NCI-H446 (cell line): ENCODE measurements around the gene FAT2.
"Not testable (repeated sequence)": the region's sequence is repeated elsewhere in the genome, so short reads cannot be mapped to it uniquely, and the experiment has no call there.

Experiments
- DNase-seq, 2 experiments: peaks; one replicate each; lab custom pipeline; 2025; lab: John Stamatoyannopoulos, UW

FAT2 gene

DNA sequence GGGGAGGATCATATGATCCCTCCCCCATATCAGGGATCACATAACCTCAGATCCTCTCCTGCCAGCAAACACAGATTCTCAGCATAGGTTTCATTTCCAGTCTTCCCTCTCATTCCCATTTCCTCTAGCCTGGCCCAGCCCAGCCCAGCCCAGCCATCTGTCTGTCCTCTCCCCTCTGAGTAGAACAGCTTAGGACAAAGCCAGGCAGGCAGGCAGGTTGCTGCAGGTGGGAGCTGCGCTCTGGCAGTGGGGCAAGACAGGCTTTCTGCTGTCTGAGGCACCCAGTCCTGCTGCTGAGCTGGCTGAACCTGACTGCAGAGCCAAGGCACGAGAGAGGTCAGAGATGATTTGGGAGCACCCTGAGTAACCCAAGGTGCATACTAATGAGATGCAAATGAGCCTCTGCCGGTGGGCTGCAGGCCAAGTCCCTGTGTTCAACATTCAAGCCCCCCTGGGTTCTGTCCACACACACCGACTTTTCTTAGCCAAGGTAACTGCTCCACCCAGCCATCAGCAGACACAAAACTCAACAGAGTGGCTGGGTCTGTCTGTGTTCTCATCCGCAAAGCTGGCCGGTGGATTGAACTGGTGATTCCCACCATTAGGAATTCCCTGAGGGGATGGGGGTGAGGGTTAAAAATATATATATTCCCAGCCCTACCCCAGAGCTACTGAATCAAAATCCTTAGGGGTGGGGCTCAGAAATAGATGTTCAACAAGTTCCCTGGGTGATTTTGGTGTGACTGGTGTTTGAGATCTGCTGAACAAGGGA is 9.1 kb downstream of the FAT2 start:
- peak in 1 of 2 experiments; percentile 38 for DNase-seq

DNA sequence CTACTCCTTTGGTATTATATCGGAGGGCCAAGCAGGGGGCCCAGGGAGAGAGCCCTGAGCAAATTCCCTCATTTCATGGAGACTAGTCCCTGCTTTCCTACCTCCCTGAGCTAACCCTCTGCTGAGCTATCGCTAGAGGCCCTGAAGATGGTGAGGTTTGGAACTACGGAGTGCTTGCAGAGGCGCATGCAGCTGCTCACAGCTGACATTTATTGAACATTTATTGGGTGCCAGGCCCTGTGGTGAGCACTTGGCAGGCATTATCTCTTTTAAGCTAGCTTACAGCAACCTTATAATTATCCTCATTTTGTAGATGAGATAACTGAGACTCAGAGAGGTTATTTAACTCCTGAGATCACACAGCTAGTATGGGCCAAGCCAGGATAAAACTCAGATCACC is 9.8 kb downstream of the FAT2 start:
- DNase-seq = no peak

- no peak for DNase-seq
Observed at GRCh38 chr5:151580858-151581257, 10.3 kb downstream of the FAT2 start.

DNA sequence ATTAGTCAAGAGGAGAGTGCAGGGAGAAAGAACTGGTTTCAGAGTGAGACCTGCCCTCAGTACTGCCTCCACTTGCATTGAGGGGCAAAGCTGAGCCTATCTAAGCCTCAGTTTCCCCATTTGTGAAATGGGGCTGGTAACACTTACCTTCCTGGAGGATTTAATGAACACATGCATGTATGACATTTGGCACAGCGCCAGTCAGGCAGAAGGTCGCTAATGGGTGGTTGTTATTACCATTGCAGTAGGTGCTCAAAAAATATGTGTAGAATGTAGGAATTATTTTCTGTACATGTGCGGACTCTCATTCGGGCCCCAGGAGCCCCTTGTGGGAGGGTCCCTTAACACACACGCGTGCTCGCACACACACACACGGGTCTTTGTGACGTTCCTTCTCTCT is 10.9 kb downstream of the FAT2 start:
- peak in 1 of 2 experiments; percentile 5 for DNase-seq

- not testable (repeated sequence) for DNase-seq
Observed at GRCh38 chr5:151579146-151579545, 12.0 kb downstream of the FAT2 start.

DNA sequence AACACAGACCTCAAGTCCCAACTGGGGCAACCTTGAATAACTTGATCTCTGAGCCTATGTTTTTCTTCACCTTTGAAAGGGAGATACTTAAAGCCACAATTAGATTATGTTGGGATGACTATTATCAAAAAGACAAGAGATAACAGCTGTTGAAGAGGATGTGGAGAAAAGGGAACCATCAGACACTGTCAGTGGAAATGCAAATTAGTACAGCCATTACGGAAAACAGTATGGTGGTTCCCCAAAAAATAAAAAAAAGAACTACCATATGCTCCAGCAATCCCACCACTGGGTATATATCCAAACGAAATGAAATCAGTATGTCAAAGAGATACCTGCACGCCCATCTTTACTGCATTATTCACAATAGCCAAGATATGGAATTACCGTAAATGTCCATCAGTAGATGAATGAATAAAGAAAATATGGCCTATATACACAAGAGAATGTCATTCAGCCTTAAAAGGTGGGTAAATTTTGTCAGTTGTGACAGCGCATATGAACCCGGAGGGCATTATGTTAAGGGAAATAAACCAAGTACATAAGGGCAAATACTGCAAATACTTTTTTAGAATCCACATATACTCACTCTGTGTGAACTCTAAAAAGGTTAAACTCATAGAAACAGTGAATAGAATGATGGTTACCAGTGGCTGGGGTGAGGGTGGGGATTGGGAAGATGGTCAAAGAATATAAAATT is 12.7 kb downstream of the FAT2 start:
- DNase-seq = no peak

GRCh38 chr5:151577566-151577965 is 13.6 kb downstream of the FAT2 start:
- DNase-seq = no peak

DNA sequence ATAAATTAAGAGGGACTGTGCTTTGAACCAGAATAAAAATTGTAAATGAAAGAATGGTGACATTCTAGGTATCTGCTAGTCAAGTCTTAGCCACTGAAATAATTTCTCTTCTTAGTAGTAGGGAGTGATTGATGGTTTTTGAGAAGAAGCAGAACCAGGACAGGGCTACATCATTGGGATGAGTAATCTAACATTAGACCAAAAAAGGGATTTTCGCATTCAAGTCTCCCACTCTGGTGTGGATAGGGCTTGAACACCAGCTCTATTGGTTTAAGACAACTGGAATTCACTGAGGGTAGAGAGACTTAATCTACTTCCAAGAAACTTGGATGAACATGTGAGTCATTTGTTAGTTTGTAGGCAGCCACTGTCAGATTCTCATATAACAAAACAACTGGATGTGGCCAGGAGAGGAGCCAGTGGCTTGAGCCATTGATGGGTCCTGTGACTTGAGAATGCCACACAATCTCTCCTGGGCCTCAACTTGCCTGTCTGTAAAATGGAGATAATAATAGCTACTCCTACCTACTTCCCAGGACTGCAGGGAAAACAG is 16.6 kb downstream of the FAT2 start:
- no peak for DNase-seq

GRCh38 chr5:151572657-151573368 is 18.3 kb downstream of the FAT2 start:
- no peak for DNase-seq

GRCh38 chr5:151571270-151572173 is 19.6 kb downstream of the FAT2 start:
- DNase-seq = no peak

- peak in 1 of 2 experiments; percentile 48 for DNase-seq
Observed at GRCh38 chr5:151570512-151571269, 20.4 kb downstream of the FAT2 start.

- DNase-seq = no peak
Observed at GRCh38 chr5:151570058-151570457, 21.1 kb downstream of the FAT2 start.

DNA sequence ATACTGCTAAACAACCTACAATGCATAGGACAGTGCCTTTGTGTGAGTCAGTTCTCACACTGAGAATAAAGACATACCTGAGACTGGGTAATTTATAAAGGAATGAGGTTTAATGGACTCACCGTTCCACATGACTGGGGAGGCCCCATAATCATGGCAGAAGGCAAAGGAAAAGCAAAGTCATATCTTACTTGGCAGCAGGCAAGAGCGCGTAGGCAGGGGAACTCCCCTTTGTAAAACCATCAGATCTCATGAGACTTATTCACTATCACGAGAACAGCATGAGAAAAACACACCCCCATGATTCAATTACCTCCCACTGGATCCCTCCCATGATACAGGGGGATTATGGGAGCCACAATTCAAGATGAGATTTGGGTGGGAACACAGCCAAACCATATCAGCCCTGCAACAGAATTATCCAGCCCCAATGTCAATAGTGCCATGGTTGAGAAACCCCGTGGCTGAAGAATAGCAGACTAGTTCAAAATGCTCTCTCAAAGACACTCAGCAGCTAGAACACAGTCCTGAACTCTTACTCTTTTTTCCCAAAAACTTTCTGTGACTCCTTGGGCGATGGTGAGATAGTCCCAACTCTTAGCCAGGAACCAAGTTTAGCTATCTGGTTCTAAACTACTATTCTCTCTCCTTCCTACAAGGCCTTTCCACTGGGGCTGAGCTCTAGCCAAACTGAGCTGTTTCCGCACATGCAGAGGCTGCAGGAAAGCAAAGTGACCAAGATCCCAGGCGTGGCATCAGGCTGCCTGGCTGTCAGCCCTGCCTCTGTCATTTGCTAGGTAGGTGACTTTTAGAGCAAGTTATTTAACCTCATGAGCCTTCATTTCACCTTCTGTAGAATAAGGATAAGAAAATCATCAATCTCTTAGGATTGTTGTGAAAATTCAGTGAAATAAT is 21.7 kb downstream of the FAT2 start:
- DNase-seq = no peak

- DNase-seq = no peak
Observed at GRCh38 chr5:151568036-151568435, 23.1 kb downstream of the FAT2 start.

GRCh38 chr5:151565971-151566370 is 25.2 kb downstream of the FAT2 start:
- no peak for DNase-seq

DNA sequence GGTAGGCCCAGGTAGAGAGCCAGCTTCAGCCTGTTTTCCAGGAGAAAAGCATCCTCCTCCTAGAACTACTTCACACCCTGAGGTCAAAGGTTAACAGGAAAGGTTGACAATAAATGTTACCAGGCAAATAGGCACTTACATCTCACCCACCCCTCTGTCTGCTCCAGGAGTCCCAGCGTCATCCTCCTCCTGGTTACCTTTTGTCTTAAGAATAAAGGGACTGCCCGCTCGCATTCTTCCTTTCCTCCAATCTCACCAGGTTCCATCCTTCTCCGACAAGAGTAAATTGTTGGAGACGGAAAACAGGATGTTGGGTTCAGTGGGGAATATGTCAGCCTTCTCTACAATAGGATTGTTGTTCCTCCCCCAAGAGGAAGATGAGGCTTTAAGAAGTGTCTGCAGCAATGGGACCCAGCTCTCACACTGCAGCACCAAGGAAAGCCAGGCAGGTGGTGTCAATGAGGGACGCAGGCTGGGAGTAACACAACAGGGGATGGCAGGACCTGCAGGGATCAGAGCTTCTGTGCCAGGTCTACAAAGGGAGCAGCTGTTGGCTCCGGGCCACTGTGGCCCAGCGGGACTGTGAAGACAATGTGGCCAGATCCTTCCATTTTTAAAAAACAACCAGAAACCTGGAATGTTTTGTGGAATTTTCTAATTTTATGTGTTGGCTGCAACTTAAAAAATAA is 29.0 kb downstream of the FAT2 start:
- peak in 1 of 2 experiments; percentile 1 for DNase-seq

GRCh38 chr5:151557951-151558350 is 33.2 kb downstream of the FAT2 start:
- no peak for DNase-seq

- no peak for DNase-seq
Observed at GRCh38 chr5:151557466-151557865, 33.7 kb downstream of the FAT2 start.

- no peak for DNase-seq
Observed at GRCh38 chr5:151556806-151557205, 34.3 kb downstream of the FAT2 start.
